ENCODE data around the gene EYS.

EYS gene

GRCh38 chr6:63997221-63997620 is 1709.8 kb downstream of the EYS start:
- no peak for TF ChIP-seq EZH2phosphoT487 (IDR thresholded peaks at IDR 0.05; ENCODE audit: borderline replicate concordance)
- no peak for TF ChIP-seq CTCF (conservative IDR thresholded peaks at IDR 0.05; ENCODE audit: low read length)
- Histone ChIP-seq H3K4me1 (ENCODE audit: insufficient read depth, low read length, poor library complexity, severe bottlenecking) (no peaks in the 10 kb centered on the region), H3F3A (ENCODE audit: low read depth) (no peaks in the 10 kb centered on the region), H3K9me2 (replicated peaks; ENCODE audit: low read depth, low read length) (no peaks in the 10 kb centered on the region), H3K79me2 (ENCODE audit: insufficient read depth, low read length) (no peaks in the 10 kb centered on the region), H3K9me3 (ENCODE audit: insufficient read depth, low read depth, low read length) (no peaks in the 10 kb centered on the region), H4K20me1 (ENCODE audit: insufficient read depth, low read length, poor library complexity, severe bottlenecking) (no peaks in the 10 kb centered on the region), H3K27me3 (ENCODE audit: insufficient read depth, low read length, poor library complexity, severe bottlenecking) (no peaks in the 10 kb centered on the region), H3K9ac (ENCODE audit: low read depth, low read length, poor library complexity, severe bottlenecking) (no peak overlapping the region), H2AFZ (ENCODE audit: low read length) (no peak overlapping the region), H3K36me3 (ENCODE audit: insufficient read depth, low read length) (no peaks in the 10 kb centered on the region), H3K4me2 (ENCODE audit: low read depth, low read length, poor library complexity, severe bottlenecking) (no peak overlapping the region), H3K4me3 (ENCODE audit: low read length, poor library complexity, severe bottlenecking) (no peak overlapping the region)

- Histone ChIP-seq H3K27me3 (ENCODE audit: insufficient read depth, low read length, poor library complexity, severe bottlenecking) (no peaks in the 10 kb centered on the region), H3K4me2 (ENCODE audit: low read depth, low read length, poor library complexity, severe bottlenecking) (no peak overlapping the region), H3F3A (ENCODE audit: low read depth) (no peaks in the 10 kb centered on the region), H3K36me3 (ENCODE audit: insufficient read depth, low read length) (no peaks in the 10 kb centered on the region), H2AFZ (ENCODE audit: low read length) (no peak overlapping the region), H3K9me3 (ENCODE audit: insufficient read depth, low read depth, low read length) (no peaks in the 10 kb centered on the region), H3K9me2 (replicated peaks; ENCODE audit: low read depth, low read length) (no peaks in the 10 kb centered on the region), H3K9ac (ENCODE audit: low read depth, low read length, poor library complexity, severe bottlenecking) (no peak overlapping the region), H4K20me1 (ENCODE audit: insufficient read depth, low read length, poor library complexity, severe bottlenecking) (no peaks in the 10 kb centered on the region), H3K79me2 (ENCODE audit: insufficient read depth, low read length) (no peaks in the 10 kb centered on the region), H3K4me3 (ENCODE audit: low read length, poor library complexity, severe bottlenecking) (no peak overlapping the region), H3K4me1 (ENCODE audit: insufficient read depth, low read length, poor library complexity, severe bottlenecking) (no peaks in the 10 kb centered on the region)
- TF ChIP-seq EZH2phosphoT487 (IDR thresholded peaks at IDR 0.05; ENCODE audit: borderline replicate concordance) (no peak), CTCF (conservative IDR thresholded peaks at IDR 0.05; ENCODE audit: low read length) (no peak)
Observed at GRCh38 chr6:63985223-63985622, 1721.8 kb downstream of the EYS start.

- Histone ChIP-seq H2AFZ (ENCODE audit: low read length) (no peak overlapping the region), H3K9me3 (ENCODE audit: insufficient read depth, low read depth, low read length) (no peaks in the 10 kb centered on the region), H3K27me3 (ENCODE audit: insufficient read depth, low read length, poor library complexity, severe bottlenecking) (no peaks in the 10 kb centered on the region), H3F3A (ENCODE audit: low read depth) (no peaks in the 10 kb centered on the region), H3K9me2 (replicated peaks; ENCODE audit: low read depth, low read length) (no peaks in the 10 kb centered on the region), H4K20me1 (ENCODE audit: insufficient read depth, low read length, poor library complexity, severe bottlenecking) (no peaks in the 10 kb centered on the region), H3K36me3 (ENCODE audit: insufficient read depth, low read length) (no peaks in the 10 kb centered on the region), H3K4me3 (ENCODE audit: low read length, poor library complexity, severe bottlenecking) (no peak overlapping the region), H3K9ac (ENCODE audit: low read depth, low read length, poor library complexity, severe bottlenecking) (no peak overlapping the region), H3K4me1 (ENCODE audit: insufficient read depth, low read length, poor library complexity, severe bottlenecking) (no peaks in the 10 kb centered on the region), H3K4me2 (ENCODE audit: low read depth, low read length, poor library complexity, severe bottlenecking) (no peak overlapping the region), H3K79me2 (ENCODE audit: insufficient read depth, low read length) (no peaks in the 10 kb centered on the region)
- no peak for TF ChIP-seq EZH2phosphoT487 (IDR thresholded peaks at IDR 0.05; ENCODE audit: borderline replicate concordance)
- TF ChIP-seq CTCF (conservative IDR thresholded peaks at IDR 0.05; ENCODE audit: low read length): no peak
Observed at GRCh38 chr6:63975699-63976098, 1731.3 kb downstream of the EYS start.

Measured in Loucy (cell line).